Hippocampal formation (tissue), 2 donors: Measurements from ENCODE around the gene C9orf72.

Experiments used
- DNase-seq, 2 donors: peaks; one replicate each; lab custom pipeline; 2025; lab: John Stamatoyannopoulos, UW

Gene C9orf72

GRCh38 chr9:27581826-27582225 lies 8.5 kb upstream of the C9orf72 start:
- no peak for DNase-seq

DNA sequence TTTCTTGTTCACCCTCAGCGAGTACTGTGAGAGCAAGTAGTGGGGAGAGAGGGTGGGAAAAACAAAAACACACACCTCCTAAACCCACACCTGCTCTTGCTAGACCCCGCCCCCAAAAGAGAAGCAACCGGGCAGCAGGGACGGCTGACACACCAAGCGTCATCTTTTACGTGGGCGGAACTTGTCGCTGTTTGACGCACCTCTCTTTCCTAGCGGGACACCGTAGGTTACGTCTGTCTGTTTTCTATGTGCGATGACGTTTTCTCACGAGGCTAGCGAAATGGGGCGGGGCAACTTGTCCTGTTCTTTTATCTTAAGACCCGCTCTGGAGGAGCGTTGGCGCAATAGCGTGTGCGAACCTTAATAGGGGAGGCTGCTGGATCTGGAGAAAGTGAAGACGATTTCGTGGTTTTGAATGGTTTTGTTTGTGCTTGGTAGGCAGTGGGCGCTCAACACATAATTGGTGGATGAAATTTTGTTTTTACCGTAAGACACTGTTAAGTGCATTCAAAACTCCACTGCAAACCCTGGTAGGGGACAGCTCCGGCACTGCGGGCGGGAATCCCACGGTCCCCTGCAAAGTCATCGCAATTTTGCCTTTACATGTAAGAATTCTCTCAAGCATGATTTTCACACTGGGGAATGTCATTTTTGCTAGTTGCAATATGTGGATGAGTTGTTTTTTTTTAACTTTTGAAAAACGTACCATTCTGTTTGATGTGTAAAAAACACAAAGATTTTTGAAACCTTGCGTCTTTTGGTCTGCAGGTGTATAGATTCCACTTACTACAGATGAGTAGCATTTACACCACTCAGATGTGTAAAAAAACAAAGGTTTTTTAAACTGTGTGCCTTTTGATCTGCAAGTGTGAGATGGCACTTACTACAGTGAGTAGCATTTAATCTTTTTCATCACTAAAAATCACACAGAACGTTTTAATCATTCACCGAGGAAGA lies 631 bp upstream of the C9orf72 start:
- DNase-seq = peak; percentile 94 to 96

- peak; percentile 46 to 64 for DNase-seq
Measured at GRCh38 chr9:27572566-27572917, 739 bp downstream of the C9orf72 start.

GRCh38 chr9:27572061-27572460 lies 1.2 kb downstream of the C9orf72 start:
- DNase-seq = no peak

GRCh38 chr9:27571011-27571410 lies 2.3 kb downstream of the C9orf72 start:
- no peak for DNase-seq

DNA sequence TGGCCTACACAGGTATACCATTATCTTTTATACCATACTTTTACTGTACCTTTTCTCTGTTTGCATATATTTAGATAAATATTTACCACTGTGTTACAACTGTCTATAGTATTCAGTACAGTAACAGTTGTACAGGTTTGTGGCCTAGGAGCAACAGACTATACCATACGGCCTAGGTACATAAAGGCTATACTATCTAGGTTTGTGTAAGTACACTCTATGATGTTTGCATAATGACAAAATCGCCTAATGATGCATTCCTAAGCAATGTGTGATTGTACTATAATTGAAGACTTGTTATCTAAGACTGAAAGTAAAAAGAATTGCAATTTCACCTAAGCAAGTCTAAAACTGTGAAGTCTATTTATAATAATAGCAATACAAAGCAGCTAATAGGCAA lies 3.9 kb downstream of the C9orf72 start:
- DNase-seq = no peak

- DNase-seq = no peak
Measured at GRCh38 chr9:27566118-27566517, 7.2 kb downstream of the C9orf72 start.

GRCh38 chr9:27565696-27566095 lies 7.6 kb downstream of the C9orf72 start:
- no peak for DNase-seq

GRCh38 chr9:27564670-27565069 lies 8.6 kb downstream of the C9orf72 start:
- no peak for DNase-seq

DNA sequence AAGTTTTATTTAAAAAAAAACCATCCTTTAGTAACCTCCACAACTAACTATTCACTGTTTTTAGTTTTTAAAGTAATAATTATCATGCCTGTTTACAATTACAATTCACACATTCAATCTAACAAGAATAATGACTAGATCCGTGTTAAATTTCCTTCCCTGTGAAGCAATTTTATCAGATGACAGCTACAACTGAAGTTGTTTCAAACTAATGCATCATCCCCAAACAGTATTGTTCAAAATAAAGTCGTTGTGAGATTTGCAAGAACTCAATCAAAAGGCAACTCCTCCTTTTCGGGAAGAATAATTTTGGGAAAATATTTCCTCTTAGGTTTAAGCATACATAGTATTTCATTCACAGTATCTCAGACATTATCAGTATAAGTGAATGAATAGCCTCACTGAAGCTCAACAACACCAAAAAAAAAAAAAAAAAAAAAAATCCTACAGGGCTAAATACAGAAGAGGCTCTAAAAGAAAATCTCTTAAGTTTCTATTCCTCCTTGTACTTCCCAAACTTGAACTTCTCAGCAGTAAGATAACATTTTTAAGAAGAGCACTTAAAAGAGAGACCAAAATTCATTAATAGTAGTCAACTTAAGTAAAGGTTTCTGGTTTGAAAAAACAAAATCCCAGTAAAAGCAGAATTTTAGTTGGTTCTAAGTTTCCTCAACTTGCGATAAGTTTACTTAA lies 9.4 kb downstream of the C9orf72 start:
- DNase-seq = no peak

DNA sequence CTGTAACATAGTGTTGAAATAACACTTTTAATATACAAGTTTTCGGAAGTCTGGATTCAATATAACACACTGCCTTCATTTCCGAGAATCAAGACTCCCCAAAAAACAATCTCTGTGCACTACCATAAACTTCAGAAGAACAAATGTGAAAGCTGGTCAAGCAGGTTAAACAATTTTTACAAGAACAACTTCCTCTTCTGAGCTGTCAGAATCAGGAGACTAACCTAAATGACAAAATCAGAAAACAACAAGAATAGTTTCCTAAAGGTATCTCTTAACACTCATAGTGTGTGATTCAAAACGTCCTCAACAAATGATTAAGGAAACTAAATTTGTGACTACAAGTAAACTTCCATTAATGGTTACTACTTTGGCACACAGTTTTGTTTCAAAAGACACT lies 11.6 kb downstream of the C9orf72 start:
- no peak for DNase-seq

DNA sequence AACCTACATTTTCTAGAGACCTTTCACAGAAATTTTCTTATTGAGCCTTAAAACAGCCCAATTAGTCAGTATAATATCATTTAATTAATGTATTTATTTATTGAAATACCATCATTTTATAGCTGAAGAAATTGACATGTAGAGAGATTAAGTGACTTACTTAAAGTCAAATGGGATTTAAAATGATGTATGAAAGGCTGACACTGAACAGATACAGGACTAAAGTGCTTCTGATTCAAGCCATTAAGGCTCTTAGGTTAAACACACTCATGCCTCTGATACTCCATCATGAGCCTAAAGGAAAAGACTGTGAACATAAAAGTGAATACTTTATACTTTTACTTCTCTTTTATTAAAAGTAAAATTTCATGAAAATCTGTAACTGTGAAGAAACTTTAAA lies 12.8 kb downstream of the C9orf72 start:
- DNase-seq = no peak

GRCh38 chr9:27558307-27558706 lies 15.0 kb downstream of the C9orf72 start:
- DNase-seq = no peak

DNA sequence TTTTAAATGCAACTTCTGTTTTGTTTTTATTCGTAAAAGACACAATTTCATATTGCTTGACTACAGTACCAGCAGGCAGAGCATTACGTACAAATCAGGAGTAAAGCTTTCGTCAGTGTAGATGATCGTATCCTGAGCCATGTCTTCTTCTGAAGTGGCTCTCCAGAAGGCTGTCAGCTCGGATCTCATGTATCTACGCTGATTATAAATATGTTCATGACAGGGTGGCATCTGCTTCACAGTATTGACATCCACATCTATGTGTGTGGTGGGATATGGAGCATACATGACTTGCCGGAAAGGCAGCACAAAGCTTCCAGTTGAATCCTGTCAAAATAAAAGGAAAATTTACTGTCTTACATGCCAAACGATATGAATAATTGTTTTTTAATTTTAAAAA lies 16.8 kb downstream of the C9orf72 start:
- DNase-seq = no peak

- no peak for DNase-seq
Measured at GRCh38 chr9:27554712-27555111, 18.6 kb downstream of the C9orf72 start.

- no peak for DNase-seq
Measured at GRCh38 chr9:27549196-27549755, 24.0 kb downstream of the C9orf72 start.

DNA sequence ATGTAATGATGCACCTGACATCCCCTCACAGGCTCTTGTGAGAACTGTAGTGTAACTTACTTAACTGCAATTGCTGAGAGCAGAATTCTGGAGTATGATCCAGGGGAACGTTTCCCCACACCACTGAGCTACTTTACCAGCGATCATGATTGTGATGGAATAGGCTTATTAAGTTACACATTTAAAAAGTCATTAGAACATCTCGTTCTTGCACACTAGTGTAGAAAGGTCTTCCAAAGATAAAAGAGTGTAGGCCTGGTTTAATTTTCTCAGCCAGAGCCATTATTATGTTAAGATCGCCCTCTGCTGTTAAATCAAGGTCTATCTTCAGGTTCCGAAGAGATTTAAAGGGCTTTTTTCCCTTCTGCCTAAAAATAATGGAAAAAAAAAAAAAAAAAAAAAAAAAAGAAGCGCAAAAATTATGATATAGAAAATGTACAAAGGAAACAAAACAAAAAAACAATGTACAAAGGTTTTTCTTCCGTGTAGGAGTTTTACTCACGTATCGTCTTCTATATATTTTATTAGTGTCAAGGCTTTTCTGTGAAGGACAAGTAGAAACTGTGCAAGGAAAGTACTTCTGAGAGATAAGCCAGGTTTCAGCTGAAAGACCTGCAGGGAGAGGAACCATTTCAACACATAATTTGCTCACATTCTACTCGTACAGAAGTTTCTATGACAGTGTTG lies 25.1 kb downstream of the C9orf72 start:
- DNase-seq = peak in 1 of 2 donors; percentile 81

DNA sequence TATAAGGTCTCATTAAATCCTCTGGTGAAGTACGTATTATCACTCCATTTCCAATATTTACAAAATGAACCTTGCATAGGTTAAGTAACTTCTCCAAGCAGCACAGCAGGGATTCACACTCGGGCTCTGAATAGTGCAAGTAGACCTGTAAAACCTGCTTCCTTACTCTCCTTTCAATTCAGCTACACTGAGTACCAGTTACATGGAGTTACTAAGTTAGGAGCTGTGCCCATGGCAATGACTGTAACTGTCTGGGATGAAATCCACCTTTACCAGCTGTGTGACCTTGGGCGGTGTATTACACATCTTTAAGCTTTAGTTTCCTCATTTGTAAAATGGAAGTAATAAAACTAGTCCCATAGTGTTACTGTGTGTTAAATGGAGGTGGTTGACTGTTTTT lies 27.8 kb downstream of the C9orf72 start:
- DNase-seq = no peak

DNA sequence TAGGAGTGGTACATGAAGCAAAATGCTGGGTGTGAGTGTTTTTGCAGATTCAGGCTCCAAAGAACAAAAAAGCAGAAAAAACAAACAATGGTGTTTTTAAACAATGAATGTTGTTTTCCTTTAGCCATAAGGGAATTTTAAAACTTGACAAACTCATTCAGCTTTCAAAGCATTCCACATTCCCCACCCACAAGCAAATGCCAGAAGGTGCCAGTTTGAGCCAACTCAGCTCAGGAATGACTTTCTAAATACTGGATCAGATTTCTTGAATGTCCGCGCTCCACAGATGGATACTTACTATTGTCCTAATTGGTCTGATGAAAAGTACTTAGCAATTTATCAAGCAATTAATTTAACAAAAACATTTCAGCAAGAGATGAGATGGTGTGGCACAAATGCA lies 30.8 kb downstream of the C9orf72 start:
- no peak for DNase-seq

- no peak for DNase-seq
Measured at GRCh38 chr9:27541740-27542139, 31.5 kb downstream of the C9orf72 start.

DNA sequence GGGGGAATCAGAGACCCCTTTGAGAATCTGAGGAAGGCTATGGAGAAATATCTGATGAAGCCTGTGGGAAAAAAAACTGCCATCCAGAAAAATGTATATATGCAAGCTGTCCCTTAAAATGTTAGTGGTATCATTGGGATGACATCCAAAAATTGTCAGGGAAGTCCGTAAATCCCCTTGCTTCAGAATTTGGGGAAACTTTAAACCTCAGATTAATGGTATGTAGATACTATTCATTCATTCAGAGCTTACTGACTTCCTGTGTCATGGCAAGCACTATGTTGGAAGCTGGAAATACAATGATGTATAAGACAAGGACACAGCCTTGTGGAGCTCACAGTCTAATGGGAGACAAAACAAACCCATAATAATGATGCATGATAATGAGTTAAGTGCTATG lies 32.8 kb downstream of the C9orf72 start:
- DNase-seq = no peak
